MM.1S (cell line): Measurements from ENCODE around the gene SDHB.

Source experiments
- DNase-seq: peaks from one replicate; pipeline ENCODE4 v3.0.0-alpha.2; 2015
- H2AFZ ChIP-seq: fragments of 300-600 bp; sonication (generic); 2 replicates; pipeline ENCODE4 v1.6.0; 2016; ENCODE audit warnings: antibody characterized with exemption, low read length
- H3F3A ChIP-seq: fragments of 300-600 bp; sonication (generic); 2 replicates; pipeline ENCODE4 v1.6.1; 2016; ENCODE audit warnings: mild to moderate bottlenecking, antibody characterized with exemption, low read length, moderate library complexity, mixed read lengths; ENCODE audit not compliant: insufficient read depth
- H3K27ac ChIP-seq: fragments of 300-600 bp; sonication (generic); 2 replicates; pipeline ENCODE4 v1.5.1; 2016; ENCODE audit warnings: mild to moderate bottlenecking, low read length
- H3K27me3 ChIP-seq: fragments of 300-600 bp; sonication (generic); replicated peaks from 2 replicates; pipeline ENCODE4 v1.6.0; 2016; ENCODE audit warnings: low read length; ENCODE audit not compliant: insufficient read depth
- H3K36me3 ChIP-seq: fragments of 300-600 bp; sonication (generic); replicated peaks from 2 replicates; pipeline ENCODE4 v1.6.1; 2016; ENCODE audit warnings: mild to moderate bottlenecking, low read length, mixed read lengths; ENCODE audit not compliant: insufficient read depth
- H3K4me1 ChIP-seq: fragments of 300-600 bp; sonication (generic); 2 replicates; pipeline ENCODE4 v1.6.1; 2016; ENCODE audit warnings: low read length, mixed read lengths
- H3K4me2 ChIP-seq: fragments of 300-600 bp; sonication (generic); 2 replicates; pipeline ENCODE4 v1.6.0; 2016; ENCODE audit warnings: low read depth, low read length
- H3K4me3 ChIP-seq: fragments of 300-600 bp; sonication (generic); 2 replicates; pipeline ENCODE4 v1.5.1; 2016; ENCODE audit warnings: low read length, mixed read lengths
- H3K79me2 ChIP-seq: fragments of 300-600 bp; sonication (generic); 2 replicates; pipeline ENCODE4 v1.6.1; 2016; ENCODE audit warnings: mixed run types, low read length, mixed read lengths
- H3K9ac ChIP-seq: fragments of 300-600 bp; sonication (generic); 2 replicates; pipeline ENCODE4 v1.6.1; 2016; ENCODE audit warnings: low read length, mixed read lengths
- H3K9me2 ChIP-seq: fragments of 300-600 bp; sonication (generic); replicated peaks from 2 replicates; pipeline ENCODE4 v1.6.1; 2016; ENCODE audit warnings: mild to moderate bottlenecking, low read length, mixed read lengths; ENCODE audit not compliant: insufficient read depth
- H3K9me3 ChIP-seq: fragments of 300-600 bp; sonication (generic); replicated peaks from 2 replicates; pipeline ENCODE4 v1.6.1; 2016; ENCODE audit warnings: mild to moderate bottlenecking, low read length, mixed read lengths; ENCODE audit not compliant: insufficient read depth
- H4K20me1 ChIP-seq: fragments of 300-600 bp; sonication (generic); 2 replicates; pipeline ENCODE4 v1.6.1; 2016; ENCODE audit warnings: mild to moderate bottlenecking, low read length, moderate library complexity, mixed read lengths; ENCODE audit not compliant: insufficient read depth
- CTCF ChIP-seq: fragments of 300-600 bp; sonication (generic); IDR thresholded peaks from 2 replicates; pipeline ENCODE4 v1.5.1; 2016; ENCODE audit warnings: antibody characterized with exemption, low read length, mixed read lengths
- EZH2 ChIP-seq: fragments of 300-600 bp; sonication (generic); optimal IDR thresholded peaks from 2 replicates; pipeline ENCODE3; 2017; ENCODE audit warnings: low read depth, mild to moderate bottlenecking, antibody characterized with exemption, low read length, mixed read lengths
- EZH2phosphoT487 ChIP-seq: fragments of 300-600 bp; sonication (generic); IDR thresholded peaks from 2 replicates; pipeline ENCODE4 v1.6.1; 2018; ENCODE audit warnings: antibody characterized with exemption, low read length

Gene SDHB

DNA sequence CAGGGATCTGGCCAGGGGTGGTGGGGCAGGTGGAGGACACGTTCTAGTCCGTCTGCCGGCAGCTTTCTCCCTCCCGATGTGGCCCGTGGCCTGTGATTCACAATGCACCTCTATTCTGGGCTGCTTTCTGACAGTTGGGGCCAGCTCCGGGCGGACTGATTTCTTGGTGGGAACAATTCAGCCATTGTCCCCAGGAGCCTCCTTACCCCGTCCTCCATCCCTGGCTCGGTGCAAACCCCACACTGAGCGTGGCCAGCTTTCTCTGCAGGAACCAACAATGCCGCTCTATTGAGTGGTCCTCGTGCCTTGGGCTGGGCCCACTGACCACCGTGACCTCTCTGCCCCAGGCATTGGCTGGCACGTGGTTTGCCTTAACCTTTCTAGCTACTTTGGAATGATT lies 35.7 kb upstream of the SDHB start:
- no peak overlapping the region for H2AFZ ChIP-seq
- no peak for DNase-seq
- no peak for TF ChIP-seq CTCF
- no peak for TF ChIP-seq EZH2phosphoT487
- no peak for TF ChIP-seq EZH2
- H4K20me1 ChIP-seq = no peaks in the 10 kb centered on the region
- no peaks in the 10 kb centered on the region for H3K9me3 ChIP-seq
- H3F3A ChIP-seq = no peaks in the 10 kb centered on the region
- H3K27ac ChIP-seq = no peak overlapping the region
- no peak overlapping the region for H3K9ac ChIP-seq
- no peak overlapping the region for H3K4me3 ChIP-seq
- no peaks in the 10 kb centered on the region for H3K79me2 ChIP-seq
- no peaks in the 10 kb centered on the region for H3K4me1 ChIP-seq
- no peaks in the 10 kb centered on the region for H3K36me3 ChIP-seq
- no peaks in the 10 kb centered on the region for H3K9me2 ChIP-seq
- no peak overlapping the region for H3K4me2 ChIP-seq
- H3K27me3 ChIP-seq = peaks cover 97% of the 10 kb centered on the region

DNA sequence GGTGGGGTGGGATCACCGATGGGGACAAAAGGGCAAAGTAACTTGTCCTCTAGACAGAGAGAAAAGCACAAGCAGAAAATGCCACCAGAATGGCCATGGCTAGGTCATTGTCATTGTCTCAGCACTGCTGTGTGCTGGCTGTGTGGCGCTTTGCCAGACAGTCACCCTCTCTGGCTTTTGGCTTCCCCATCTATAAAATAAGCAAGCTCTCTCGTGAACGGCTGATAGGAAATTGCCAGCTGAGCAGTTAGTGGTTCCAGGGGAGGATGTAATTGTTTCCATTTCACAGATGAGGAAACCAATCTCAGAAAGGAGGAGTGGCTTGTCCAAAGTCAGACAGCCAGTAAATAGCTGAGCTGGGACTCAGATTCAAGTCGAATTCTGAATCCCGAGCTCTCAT lies 32.9 kb upstream of the SDHB start:
- no peak overlapping the region for H3K27ac ChIP-seq
- DNase-seq = no peak

GRCh38 chr1:17084787-17085186 lies 31.0 kb upstream of the SDHB start:
- Histone ChIP-seq H4K20me1 (no peaks in the 10 kb centered on the region), H3K4me3 (no peak overlapping the region), H3K4me1 (peaks cover 6% of the 10 kb centered on the region; the same call in 1 of the 2 replicates), H3K9me3 (no peaks in the 10 kb centered on the region), H2AFZ (no peak overlapping the region), H3K27ac (no peak overlapping the region), H3K36me3 (no peaks in the 10 kb centered on the region), H3K4me2 (no peak overlapping the region), H3K27me3 (peaks cover 70% of the 10 kb centered on the region), H3K9me2 (no peaks in the 10 kb centered on the region), H3K9ac (no peak overlapping the region), H3F3A (no peaks in the 10 kb centered on the region), H3K79me2 (no peaks in the 10 kb centered on the region)
- DNase-seq = no peak
- TF ChIP-seq EZH2phosphoT487 (no peak), CTCF (no peak), EZH2 (no peak)

More for the DNA sequence above, 32.9 kb upstream of the SDHB start:
- TF ChIP-seq EZH2phosphoT487 (no peak), CTCF (no peak), EZH2 (no peak)
- Histone ChIP-seq H3K9me3 (no peaks in the 10 kb centered on the region), H3K4me2 (no peak overlapping the region), H3K9ac (no peak overlapping the region), H4K20me1 (no peaks in the 10 kb centered on the region), H3F3A (no peaks in the 10 kb centered on the region), H3K9me2 (no peaks in the 10 kb centered on the region), H3K27me3 (peaks cover 90% of the 10 kb centered on the region), H3K4me3 (no peak overlapping the region), H3K4me1 (no peaks in the 10 kb centered on the region), H3K36me3 (no peaks in the 10 kb centered on the region), H2AFZ (no peak overlapping the region), H3K79me2 (no peaks in the 10 kb centered on the region)

GRCh38 chr1:17082761-17083160 lies 28.9 kb upstream of the SDHB start:
- no peaks in the 10 kb centered on the region for H3K79me2 ChIP-seq
- H3K4me3 ChIP-seq = no peak overlapping the region
- H3K9ac ChIP-seq = no peak overlapping the region
- no peaks in the 10 kb centered on the region for H3F3A ChIP-seq
- H3K36me3 ChIP-seq = no peaks in the 10 kb centered on the region
- H2AFZ ChIP-seq = no peak overlapping the region
- H3K9me2 ChIP-seq = no peaks in the 10 kb centered on the region
- H3K4me1 ChIP-seq = peaks cover 6% of the 10 kb centered on the region; the same call in 1 of the 2 replicates
- DNase-seq = no peak
- H3K27me3 ChIP-seq = peaks cover 51% of the 10 kb centered on the region
- H3K27ac ChIP-seq = no peak overlapping the region
- no peaks in the 10 kb centered on the region for H4K20me1 ChIP-seq
- no peak overlapping the region for H3K4me2 ChIP-seq
- H3K9me3 ChIP-seq = no peaks in the 10 kb centered on the region
- TF ChIP-seq EZH2 (no peak), CTCF (no peak), EZH2phosphoT487 (no peak)
